C4-2B (cell line): Measurements from ENCODE around the gene RCAN3.

Source experiments
- H3K27ac ChIP-seq: fragments of 450-650 bp; 2 replicates; pipeline ENCODE4 v1.5.1; 2017
- CTCF ChIP-seq: fragments of 450-650 bp; conservative IDR thresholded peaks from 2 replicates; pipeline ENCODE4 v1.5.1; 2017; ENCODE audit warnings: mild to moderate bottlenecking
- ZFX ChIP-seq: fragments of 450-650 bp; IDR thresholded peaks from 2 replicates; pipeline ENCODE4 v1.6.1; 2017

RCAN3 gene

GRCh38 chr1:24575905-24576587 is 73.4 kb downstream of the RCAN3 start:
- H3K27ac ChIP-seq = no peak overlapping the region
- TF ChIP-seq CTCF = no peak
- no peak for TF ChIP-seq ZFX

GRCh38 chr1:24578846-24579245 is 76.2 kb downstream of the RCAN3 start:
- TF ChIP-seq ZFX (no peak), CTCF (no peak)
- H3K27ac ChIP-seq = no peak overlapping the region

GRCh38 chr1:24580756-24581155 is 78.1 kb downstream of the RCAN3 start:
- TF ChIP-seq ZFX = no peak
- no peak for TF ChIP-seq CTCF
- no peak overlapping the region for H3K27ac ChIP-seq

- TF ChIP-seq CTCF (no peak), ZFX (no peak)
- no peak overlapping the region for H3K27ac ChIP-seq
These were observed 81.6 kb downstream of the RCAN3 start for GRCh38 chr1:24584171-24584647.

GRCh38 chr1:24586119-24586518 is 83.5 kb downstream of the RCAN3 start:
- H3K27ac ChIP-seq = no peak overlapping the region
- TF ChIP-seq CTCF = no peak
- TF ChIP-seq ZFX = no peak

- H3K27ac ChIP-seq = no peak overlapping the region
- TF ChIP-seq CTCF = peak; percentile 76
- TF ChIP-seq ZFX = no peak
These were observed 84.6 kb downstream of the RCAN3 start for GRCh38 chr1:24586970-24587820.

GRCh38 chr1:24588573-24588972 is 85.9 kb downstream of the RCAN3 start:
- no peak overlapping the region for H3K27ac ChIP-seq
- TF ChIP-seq CTCF (no peak), ZFX (no peak)
